ENCODE results near the gene NME7.

DNA sequence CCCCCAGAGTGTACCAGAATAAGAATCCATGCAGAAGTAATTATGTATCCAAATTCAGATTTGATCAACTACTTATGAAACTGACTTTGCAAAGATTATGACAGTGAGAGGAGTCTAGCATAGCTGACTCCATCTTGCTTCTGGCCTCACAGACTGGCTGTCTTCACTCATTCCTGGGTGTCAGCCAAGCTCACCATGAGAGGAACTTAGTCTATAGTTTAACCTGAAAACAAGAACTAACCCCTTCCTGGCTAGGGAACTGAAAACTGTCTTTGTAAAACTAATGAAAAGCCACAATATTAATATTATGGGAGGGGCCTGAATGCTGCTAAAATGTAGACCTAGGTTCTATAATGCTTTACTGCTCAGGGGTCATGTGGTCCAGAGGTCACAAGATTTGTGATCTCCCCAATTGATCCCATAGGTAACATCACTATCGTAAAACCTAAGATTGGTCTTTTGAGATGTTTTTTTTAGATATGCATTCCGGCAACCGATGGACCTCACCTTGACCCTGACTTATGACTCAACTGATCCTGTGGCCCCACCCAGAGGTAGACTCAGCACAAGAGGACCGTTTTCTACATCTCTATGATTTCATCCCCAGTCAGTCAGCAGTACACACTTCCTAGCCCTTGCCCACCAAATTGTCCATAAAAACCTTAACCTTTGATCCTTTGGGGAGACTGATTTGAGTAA is 206.0 kb downstream of the NME7 start:
- TF ChIP-seq EZH2 (IDR thresholded peaks at IDR 0.05), result no peak
- TF ChIP-seq POLR2AphosphoS5 (IDR thresholded peaks at IDR 0.05; ENCODE audit: borderline replicate concordance, low read depth, low read length), result no peak
- TF ChIP-seq FOXP2 (optimal IDR thresholded peaks at IDR 0.05; ENCODE audit: control extremely low read depth, extremely low read length, insufficient read depth), result no peak
